Epithelial cell of alveolus of lung (primary cell): ENCODE data around the gene ZFAND5. TPM values are rescaled to one million over a fixed set of nuclear protein-coding genes. Genes with fewer than 3 reads are reported as not detected.

Experiments used
- total RNA-seq: library from RNA; depleted of rRNA; stranded (reverse); fragments of >200 nt; gene quantifications from 2 replicates; pipeline ENCODE4 v1.2.1, GENCODE V29; 2015

ZFAND5 gene
- 70.7 and 104 TPM in 2 replicates for total RNA-seq

GRCh38 chr9:72364679-72365524 is at the start of gene ZFAND5:
Gene ZFAND5, minus strand, starts transcription at chr9:72365208. Its CDS starts 4,430 bp downstream, at chr9:72360778.

Other genes starting within 250 kb of the ZFAND5 start
- gene GDA, start 215.8 kb downstream of the ZFAND5 start, total RNA-seq, result 1.0 and 2.2 TPM in 2 replicates
- gene TMC1, start 156.4 kb upstream of the ZFAND5 start, total RNA-seq, result not detected in 2 replicates